GM21825 (cell line): ENCODE results near the gene TMEM170A.

Experiments used
- ATAC-seq: cut with Tn5 transposase; IDR thresholded peaks from one replicate; pipeline ENCODE4 v1.9.1; 2021; ENCODE audit warnings: mild to moderate bottlenecking, moderate library complexity; ENCODE audit not compliant: unreplicated experiment

Gene TMEM170A

DNA sequence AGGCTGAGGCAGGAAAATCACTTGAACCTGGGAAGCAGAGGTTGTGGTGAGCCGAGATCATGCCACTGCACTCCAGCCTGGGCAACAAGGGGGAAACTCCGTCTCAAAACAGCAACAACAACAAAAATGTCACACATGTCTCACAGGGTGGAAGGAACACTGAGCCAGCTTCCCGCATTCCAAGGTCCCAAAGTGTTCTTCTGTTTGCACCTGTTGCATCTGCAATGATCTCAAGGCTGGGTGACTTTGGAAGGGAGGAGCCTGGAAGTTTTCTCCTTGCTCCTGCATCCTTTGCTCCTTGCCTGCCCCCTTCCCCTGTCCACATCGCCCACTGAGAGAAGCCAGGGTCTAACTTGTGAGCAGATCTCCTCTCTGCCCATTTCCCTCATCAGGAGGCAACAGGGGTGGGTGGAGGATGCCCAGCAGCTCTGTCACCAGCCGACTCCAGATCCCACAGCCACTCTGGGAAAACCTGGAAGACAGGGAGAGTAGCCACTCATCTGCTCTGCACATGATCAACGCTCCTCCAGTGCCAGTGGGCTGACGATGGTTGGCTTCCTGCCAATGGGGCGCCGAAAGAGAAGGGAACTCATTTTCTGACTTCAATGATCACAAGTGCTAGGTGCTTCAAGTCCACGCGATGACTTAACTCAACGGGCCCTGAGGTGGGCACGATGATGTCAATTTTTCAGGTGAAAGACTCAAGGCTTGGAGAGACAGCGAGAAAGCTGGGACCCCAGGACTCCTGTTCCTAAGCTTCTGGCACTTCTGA is 18.1 kb upstream of the TMEM170A start:
- ATAC-seq = no peak

DNA sequence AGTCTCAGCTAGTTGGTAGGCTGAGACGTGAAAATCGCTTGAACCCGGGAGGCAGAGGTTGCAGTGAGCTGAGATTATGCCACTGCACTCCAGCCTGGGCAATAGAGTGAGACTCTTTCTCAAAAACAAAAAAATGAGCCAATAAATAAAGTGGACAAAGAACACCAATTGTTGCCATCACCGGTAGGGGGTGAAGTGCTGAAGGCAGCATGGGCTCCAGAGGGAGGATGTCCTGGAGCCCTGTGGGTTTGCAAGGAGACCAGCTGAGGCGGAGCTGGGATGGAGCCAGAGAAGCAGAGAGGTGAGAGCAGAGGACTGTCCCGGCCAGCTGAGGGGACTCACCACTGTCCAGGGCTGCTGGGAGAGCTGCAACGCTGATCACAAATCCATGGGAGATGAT is 17.0 kb upstream of the TMEM170A start:
- ATAC-seq = no peak

DNA sequence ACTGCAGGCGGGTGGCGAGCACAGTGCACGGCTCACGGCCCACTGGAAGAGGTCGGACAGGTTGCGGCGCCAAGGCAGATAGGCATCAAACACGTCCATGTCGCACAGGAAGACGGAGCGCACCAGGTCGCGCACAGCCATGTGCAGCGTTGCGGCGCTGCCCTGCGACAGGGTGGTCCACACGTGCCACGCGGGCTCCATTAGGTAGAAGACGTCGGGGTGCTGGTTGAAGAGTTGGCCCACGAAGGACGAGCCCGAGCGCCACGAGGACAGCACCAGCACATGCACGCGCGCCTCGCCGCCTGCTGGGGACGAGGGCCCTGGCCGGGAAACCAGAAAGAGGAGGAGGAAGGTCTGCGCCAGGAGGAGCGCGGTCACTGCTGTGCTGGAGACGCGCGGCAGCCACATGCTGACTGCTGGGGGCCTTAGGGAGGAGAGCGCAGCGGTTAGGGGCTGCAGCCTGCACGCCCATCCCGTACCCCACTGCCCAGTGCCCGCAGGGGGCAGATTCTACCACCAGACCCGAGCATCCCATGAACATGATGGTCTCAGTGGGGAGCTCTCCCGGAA is 15.0 kb upstream of the TMEM170A start:
- no peak for ATAC-seq

DNA sequence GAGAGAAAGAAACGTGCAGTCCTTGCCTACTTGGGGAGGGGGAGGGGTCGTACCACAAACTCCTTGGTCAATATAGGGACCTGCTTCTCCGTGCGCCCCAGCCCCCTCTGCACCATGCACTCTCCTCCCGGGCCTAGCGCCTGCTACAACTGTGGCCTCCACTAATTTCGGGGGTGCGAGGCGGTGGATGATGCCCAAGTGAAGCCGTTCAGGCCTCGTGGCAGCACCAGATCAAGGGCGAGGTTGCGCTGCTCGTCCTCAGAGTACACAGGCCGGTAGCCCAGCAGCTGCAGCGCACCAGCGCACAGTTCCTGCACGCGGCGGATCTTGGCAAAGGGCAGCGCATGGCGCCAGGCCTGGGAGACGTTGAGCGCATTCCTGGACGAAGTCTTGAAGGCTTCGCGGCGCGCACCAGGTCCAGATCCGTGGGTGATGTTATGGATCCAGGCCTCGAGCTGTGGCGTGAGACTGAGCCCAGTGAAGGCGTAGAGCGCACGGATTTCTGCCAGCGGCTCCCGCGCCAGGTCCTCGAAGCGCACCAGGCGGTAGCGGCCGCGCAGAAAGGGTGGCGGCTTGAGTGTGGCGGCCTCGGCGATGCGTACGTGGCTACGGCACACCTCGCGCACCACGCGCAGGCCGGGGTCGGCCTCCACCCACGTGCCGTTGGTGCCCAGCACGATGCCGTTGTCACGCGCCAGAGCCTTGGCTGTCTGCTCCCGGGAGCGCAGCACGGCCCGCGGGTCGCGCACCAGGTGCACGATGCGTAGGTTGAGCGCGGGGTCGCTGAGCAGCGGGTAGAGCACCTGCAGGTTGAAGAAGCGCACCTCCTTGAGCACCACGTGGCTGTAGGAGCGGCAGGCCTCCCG is 14.2 kb upstream of the TMEM170A start:
- ATAC-seq = no peak

DNA sequence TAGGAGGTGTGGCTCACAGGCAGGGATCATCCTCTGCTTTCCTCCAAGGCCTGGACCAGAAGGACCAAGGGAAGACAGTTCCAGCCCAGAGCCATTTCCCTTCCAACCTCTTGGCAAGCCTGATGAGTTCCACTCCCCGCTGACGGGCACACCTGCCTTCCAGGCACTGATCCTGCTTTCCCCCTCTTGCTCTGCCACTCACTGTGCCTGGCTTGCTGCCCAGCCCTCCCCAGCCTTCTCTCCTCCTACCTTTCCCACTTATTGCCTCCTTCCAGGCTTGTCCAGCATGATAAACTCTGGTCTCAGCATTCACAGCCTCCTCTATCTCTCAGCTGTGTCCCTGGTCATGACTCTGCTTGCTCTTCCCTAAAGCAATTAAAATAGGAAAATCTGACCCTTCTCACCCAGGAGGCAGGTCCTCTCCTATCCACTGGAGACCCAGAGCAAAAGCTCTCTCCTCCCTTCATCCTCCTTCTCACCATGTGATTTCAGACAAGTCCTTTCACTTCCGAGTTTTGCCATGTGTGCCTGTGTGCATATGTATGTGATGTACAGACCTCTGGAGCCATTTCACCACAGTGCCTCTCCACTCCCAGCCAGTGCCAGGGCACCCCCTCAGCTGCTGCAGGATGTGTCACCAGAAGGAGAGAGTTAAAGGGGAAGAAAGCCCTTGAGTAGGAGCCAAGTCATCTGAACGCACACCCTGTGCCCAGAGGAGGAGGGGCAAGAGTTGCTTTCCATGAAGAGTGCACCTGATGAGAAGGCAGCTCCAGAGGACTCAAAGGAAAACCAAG is 13.4 kb upstream of the TMEM170A start:
- ATAC-seq = no peak

DNA sequence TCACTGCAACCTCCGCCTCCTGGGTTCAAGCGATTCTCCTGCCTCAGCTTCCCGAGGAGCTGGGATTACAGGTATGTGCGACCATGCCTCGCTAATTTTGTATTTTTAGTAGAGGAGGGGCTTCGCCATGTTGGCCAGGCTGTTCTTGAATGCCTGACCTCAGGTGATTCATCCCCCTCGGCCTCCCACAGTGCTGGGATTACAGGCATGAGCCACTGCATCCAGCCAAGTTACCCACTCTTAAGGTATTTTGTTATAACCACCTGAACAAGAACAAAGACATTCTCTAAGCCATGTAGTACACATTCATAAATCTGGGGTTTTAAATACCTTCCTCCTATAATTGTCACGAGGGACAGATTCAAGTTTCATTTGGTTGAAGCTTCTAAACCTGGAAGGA is 12.3 kb upstream of the TMEM170A start:
- no peak for ATAC-seq

DNA sequence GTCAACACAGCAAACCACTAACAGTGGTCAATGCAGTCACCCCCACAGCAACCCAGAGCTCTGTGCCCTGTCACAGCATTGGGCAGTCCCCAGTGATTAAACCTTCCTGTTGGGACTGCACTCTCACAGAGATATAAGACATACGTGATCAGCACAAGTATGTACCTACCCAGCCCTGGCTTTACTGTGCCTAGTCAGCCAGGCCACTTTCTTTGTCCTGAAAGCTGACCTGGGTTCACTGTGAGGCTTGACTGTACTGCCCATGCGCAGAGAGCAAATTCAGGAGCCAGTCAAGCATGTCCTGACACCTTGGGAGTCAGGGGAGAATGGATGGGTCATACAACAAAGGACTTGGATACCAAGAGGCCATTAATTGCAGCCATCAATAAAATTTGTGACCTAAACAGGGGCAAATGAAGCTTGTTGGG is 10.9 kb upstream of the TMEM170A start:
- ATAC-seq = no peak

DNA sequence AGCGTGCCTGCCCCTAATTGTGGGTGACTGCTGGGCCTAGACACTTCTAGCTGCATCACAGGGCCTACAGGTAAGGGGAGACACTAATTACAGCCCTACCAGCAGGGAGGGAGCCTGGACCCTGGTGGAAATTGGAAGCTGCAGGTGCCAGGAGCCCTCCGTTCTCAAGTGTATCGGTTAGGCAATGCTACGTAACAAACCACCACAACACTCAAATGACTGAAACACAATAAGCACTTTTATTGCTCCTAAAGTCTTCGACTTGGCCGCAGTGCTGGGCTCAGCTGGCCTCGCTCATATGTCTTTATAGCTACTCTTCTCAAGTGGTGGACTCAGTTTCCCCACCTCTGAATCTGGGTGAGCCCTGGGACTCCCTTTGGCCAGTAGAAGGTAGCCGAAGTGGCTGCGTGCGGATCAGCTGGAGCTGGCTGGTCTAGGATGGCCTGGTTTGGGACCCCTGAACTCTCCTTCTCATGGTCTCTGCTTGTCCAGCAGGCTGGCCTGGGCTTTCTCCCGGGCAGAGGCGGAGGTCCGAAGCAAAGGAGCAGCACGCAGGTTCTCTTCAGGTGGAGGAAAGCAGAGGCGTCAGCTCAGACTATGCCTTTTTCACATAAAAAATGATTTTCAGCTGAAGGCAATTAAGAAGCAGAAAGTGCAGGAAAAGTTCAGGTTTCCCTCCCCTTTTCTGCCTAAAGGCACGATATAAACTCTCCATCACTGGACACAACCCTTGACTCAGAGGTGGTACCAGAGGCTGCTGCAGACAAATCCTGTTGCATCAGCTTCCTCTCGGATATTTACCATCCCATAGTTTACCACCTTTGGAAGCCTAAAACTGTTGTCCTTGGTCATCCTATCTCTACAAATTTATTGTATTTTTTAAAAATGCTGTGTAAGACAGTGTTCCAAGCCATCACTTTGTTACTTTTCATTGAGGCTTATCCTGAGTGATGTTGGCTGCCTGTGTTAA is 8.7 kb upstream of the TMEM170A start:
- no peak for ATAC-seq

DNA sequence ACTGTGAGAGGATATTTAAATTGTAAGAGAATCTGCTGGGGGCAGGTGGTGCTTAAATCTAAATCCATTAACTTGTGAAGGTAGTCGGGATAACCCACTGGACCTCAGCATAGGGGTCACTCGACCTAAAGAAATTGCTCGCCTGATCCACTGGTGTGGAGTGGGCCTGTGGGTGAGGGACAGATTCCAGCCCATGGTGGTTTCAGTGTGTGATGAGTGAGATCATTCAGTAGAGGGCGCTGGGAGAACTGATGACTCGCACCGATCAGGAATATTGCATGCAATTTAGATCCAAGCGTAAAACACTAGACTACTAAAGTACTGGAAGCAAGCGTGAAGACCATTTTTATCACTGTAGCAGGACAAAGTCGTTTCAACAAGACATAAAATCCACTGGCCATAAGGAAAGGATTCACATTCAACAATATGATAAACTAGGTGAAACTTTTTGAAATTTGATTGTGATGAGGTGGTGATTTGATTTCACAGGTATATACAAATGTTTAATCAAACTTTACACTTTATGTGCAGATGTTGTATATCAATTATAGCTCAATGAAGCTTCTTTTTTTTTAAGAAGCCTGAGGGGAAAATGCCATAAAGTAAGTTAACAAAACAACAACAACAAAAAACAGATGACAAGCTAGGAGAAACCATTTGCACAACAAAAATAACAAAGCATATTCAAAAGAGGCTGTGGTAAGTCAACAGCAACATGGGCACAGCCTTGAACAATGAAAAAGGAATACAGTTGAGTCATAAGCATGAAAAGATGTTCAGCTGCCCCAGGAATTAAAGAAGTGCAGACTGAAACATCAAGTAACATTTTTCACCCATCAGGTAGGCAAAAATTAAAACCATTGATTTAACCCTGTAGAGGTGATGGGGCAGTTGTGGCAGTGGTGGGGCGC is 7.5 kb upstream of the TMEM170A start:
- peak; percentile 78 for ATAC-seq

DNA sequence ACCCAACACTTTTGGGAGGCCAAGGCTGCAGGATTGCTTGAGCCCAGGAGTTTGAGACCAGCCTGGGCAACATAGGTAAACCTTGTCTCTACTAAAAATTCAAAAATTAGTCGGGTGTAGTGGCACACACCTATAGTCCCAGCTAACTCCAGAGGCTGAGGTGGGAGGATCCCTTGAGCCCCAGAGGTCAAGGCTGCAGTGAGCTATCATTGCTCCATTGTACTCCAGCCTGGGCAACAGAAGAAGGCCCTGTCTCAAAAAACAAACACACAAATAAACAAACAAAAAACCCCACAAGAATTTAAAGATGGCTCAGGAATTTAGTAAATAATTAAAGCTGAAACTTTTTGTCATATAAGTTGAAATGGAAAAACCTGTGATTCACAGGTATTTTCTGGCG is 2.3 kb upstream of the TMEM170A start:
- no peak for ATAC-seq

DNA sequence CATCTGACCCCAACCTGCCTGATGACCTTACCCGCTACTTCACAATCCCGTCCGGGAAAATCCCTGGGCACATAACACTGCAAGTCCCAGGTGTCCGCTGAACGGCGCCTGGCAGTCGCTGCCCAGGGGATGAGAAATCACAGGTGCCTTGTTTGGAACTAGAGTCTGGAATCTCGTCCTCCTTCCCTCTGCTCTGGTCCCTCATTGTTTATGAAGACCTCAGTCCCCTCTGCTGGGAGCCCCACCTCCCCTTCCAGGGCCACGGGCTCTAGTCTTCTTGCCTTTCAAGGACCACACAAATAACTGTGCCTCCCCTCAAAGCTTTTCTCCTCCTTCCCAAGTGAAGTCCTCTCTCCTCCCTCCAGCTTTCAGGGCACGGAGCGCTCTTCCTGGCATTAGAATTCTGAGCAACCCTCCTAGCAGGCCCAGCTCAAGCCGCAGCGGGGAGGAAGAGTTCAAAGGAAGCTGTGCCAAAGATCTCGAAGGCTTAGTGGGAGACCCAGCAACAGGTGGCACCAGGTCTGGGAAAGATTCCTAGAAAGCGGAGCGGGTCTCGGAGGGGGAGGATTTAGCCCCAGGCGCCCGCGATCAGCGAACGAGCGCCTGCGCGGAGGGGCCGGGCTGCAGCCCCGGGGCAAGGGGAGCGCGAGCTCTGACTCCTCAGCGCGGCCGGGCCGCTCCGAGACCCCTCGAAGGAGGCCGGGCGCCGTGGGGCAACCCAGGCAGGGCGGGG is 934 bp downstream of the TMEM170A start:
- peak; percentile 16 for ATAC-seq

DNA sequence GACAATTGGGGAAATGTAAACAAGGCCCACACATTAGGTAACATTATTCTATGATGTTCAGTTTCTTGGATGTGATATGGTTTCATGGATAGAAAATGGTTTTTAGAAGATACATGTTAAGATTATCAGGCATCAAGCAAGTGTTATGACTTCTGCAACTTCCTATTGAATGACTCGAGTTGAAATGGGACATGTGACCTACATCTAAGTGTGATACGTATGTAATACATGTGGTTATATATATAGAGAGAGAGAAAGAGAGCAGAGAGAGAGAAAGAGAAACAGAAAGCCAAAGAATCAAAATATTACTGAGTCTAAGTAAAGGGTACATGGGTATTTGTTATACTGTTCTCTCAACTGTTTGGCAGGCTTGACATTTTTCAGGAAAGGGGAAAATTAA is 1.7 kb downstream of the TMEM170A start:
- ATAC-seq = no peak

DNA sequence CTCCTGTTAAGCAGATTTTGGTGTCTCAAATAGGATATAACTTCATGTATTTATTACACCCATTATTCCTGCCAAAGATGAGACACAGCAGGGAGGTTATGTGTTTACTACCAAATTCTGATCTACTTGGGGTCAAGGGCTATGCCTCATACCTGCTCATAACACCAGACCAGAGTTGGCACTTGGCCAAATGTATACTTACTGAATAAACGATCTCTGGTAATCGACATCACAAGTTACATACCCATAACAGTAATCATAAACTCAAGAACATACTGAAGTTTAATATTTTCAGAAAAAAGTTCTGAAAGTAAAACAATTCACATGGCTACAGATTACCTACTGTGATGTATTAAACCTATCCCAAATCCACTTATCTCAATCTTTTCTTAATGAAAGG is 2.9 kb downstream of the TMEM170A start:
- no peak for ATAC-seq

DNA sequence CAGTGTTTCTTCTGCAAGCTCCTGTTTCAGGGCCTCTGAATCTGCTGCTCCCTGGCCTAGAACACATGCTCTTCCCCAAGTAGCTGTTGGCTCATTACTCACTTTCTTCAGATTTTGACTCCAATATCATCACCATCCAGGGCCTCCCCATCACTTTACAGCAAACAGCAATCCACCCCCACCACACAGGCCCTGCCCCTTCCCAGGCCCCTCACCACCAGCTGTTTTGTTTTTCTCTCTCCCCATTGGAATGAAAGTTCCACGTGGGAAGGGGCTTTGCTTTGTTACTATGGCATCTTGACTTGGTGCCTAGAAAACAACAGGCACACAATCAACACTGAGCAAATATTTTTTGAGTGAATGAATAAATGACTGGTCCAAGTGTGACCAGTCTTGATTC is 4.0 kb downstream of the TMEM170A start:
- no peak for ATAC-seq

DNA sequence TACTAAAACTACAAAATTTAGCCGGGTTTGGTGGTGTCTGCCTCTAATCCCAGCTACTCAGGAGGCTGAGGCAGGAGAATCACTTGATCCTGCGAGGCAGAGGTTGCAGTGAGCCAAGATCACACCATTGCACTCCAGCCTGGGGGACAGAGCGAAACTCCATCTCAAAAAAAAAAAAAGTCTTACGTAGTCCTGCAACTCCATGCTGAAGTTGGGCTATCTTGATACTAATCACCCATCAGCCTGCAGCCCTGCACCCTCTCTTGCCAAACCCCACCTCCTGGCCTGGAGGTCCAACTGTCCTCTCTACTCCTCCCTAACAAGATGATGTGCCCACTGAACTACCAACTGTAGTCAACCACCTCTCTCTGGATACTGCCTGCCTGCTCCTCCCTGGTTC is 4.8 kb downstream of the TMEM170A start:
- ATAC-seq = no peak

DNA sequence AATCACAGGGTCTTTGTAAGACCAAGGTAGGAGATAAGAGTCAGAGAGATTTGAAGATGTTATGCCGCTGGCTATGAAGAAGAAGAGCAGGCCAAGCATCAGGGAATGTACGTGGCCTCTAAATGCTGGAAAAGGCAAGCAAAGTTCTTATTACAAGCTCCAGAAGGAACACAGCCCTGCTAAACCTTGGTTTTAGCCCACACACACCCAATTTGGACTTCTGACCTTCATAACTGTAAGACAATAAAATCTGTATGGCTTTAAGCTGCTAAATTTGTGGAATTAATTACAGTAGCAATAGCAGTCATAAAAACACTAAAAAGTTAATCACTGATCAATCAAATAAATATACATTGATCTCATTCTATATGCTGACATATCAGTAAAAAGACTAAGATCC is 6.0 kb downstream of the TMEM170A start:
- ATAC-seq = no peak

DNA sequence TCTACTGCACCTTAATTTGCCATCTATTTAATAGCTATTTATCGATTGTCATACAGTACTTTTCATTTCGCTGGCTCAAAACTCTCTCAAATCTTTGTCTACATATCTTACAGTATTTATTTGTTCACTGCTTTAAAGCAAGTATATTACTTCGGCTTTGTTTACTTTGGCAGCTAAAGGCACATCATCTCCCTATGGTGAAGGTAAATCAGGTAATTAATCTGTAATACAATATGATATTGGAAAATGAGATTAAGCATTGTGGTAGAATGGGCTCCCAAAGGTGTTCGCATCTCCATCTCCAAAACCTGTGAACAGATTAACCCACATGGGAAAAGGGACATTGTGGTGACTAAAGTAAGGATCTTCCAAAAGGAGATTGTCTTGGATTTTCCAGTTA is 6.5 kb downstream of the TMEM170A start:
- ATAC-seq = no peak

DNA sequence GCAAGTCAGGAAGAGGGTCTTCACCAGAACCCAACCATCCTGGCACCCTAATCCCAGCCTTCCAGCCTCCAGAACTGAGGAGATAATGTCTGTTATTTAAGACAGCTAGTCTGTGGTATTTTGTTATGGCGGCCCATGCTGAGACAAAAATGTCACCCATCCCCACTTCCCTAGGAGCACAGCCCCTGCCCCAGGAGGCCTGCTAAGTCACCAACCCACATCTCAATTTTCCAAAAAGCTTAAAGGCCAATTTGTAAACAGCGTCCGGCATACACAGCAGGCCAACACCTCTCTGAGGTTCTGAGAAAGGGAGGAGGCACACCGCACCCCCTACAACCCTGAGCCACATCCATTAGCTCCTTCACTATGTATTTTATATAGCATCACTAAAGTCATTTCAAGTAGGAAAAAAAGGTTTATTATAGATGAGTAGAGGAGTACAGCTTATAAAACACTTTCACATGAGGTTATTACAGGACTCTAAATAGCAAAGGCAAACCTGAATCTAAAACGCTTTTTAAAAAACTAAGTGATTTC is 6.9 kb downstream of the TMEM170A start:
- no peak for ATAC-seq
